CD4-positive, CD25-positive, alpha-beta regulatory T cell (primary cell): ENCODE measurements around the gene S100PBP. TPM values are rescaled to one million over a fixed set of nuclear protein-coding genes. Genes with fewer than 3 reads are reported as not detected.

Experiments
- ATAC-seq, 2 donors: fragments of 150-1000 bp; cut with Tn5 transposase; one replicate each; pipeline ENCODE4 v1.10.0; 2021; ENCODE audit warnings: low read depth in 2 of 2, moderate number of reproducible peaks in 2 of 2, moderate library complexity in 1 of 2
- DNase-seq, 3 donors: peaks; one replicate each; pipeline versions ENCODE4 v3.0.0 to v3.0.0-alpha.2; 2012 to 2022; ENCODE audit warnings: mixed read lengths in 1 of 3
- H3K27ac ChIP-seq: one replicate; pipeline ENCODE4 v1.7.0; 2013; ENCODE audit warnings: mild to moderate bottlenecking, low read length; ENCODE audit not compliant: insufficient read depth, poor library complexity, severe bottlenecking
- H3K27me3 ChIP-seq: one replicate; pipeline ENCODE4 v1.7.0; 2013; ENCODE audit warnings: low read length; ENCODE audit not compliant: control insufficient read depth, insufficient read depth
- H3K36me3 ChIP-seq: one replicate; pipeline ENCODE4 v1.7.0; 2013; ENCODE audit warnings: mild to moderate bottlenecking, low read length, moderate library complexity; ENCODE audit not compliant: control insufficient read depth, insufficient read depth
- H3K4me1 ChIP-seq: 2 replicates; pipeline ENCODE4 v1.7.0; 2013; ENCODE audit warnings: mild to moderate bottlenecking, low read length; ENCODE audit not compliant: insufficient read depth, control insufficient read depth, poor library complexity, severe bottlenecking
- H3K4me3 ChIP-seq: one replicate; pipeline ENCODE4 v1.7.0; 2013; ENCODE audit warnings: low read depth, mild to moderate bottlenecking, low read length, moderate library complexity
- H3K9me3 ChIP-seq, 2 experiments: 1 replicate in 1 of 2; 2 replicates in 1 of 2; pipeline ENCODE4 v1.7.0; 2013; ENCODE audit warnings: low read length in 2 of 2, mild to moderate bottlenecking in 1 of 2, moderate library complexity in 1 of 2; ENCODE audit not compliant: control insufficient read depth in 2 of 2
- H3K27ac Mint-ChIP-seq, 3 donors: one replicate each; pipeline ENCODE4 v1.8.0; 2020 to 2022; ENCODE audit warnings: mild to moderate bottlenecking in 3 of 3, mixed read lengths in 3 of 3, moderate library complexity in 2 of 3
- H3K27me3 Mint-ChIP-seq: one replicate; pipeline ENCODE4 v1.8.0; 2022; ENCODE audit warnings: mild to moderate bottlenecking, mixed read lengths
- H3K36me3 Mint-ChIP-seq: one replicate; pipeline ENCODE4 v1.8.0; 2020; ENCODE audit warnings: mixed read lengths
- H3K4me1 Mint-ChIP-seq, 4 donors: one replicate each; pipeline ENCODE4 v1.8.0; 2020 to 2022; ENCODE audit warnings: mixed read lengths in 4 of 4, mild to moderate bottlenecking in 1 of 4
- H3K4me3 Mint-ChIP-seq, 4 donors: one replicate each; pipeline ENCODE4 v1.8.0; 2020 to 2022; ENCODE audit warnings: mild to moderate bottlenecking in 4 of 4, mixed read lengths in 4 of 4, moderate library complexity in 3 of 4
- H3K9me3 Mint-ChIP-seq, 7 donors: one replicate each; pipeline ENCODE4 v1.8.0; 2020 to 2022; ENCODE audit warnings: mixed read lengths in 7 of 7, mild to moderate bottlenecking in 3 of 7, moderate library complexity in 2 of 7
- polyA plus RNA-seq, 4 donors: library from polyadenylated mRNA; unstranded; fragments of 300-500 nt; fragmentation: Illumina TruSeq; gene quantifications; one replicate each; pipeline ENCODE4 v1.2.3, GENCODE V29; 2021
- total RNA-seq: library from RNA; stranded (reverse); gene quantifications from one replicate; pipeline ENCODE4 v1.2.3, GENCODE V29; 2022

S100PBP gene
- total and polyA plus RNA-seq, 5 donors from 2014 or later, result 11.5 to 55.1 (median 12.3) TPM

- H3K9me3 ChIP-seq, result no peaks in the 10 kb centered on the region
- Mint-ChIP-seq H3K27ac (no peak overlapping the region), H3K36me3 (peaks cover 24% of the 10 kb centered on the region), H3K9me3 (peaks cover 0 to 2% (median 0%) of the 10 kb centered on the region in 7 donors), H3K27me3 (peaks cover 43% of the 10 kb centered on the region), H3K4me1 (peaks cover 0 to 27% (median 3%) of the 10 kb centered on the region in 4 donors), H3K4me3 (peak overlapping the region in 3 of 4 donors; percentile 23 to 80 (median 76))
- peaks cover 14% of the 10 kb centered on the region for H3K4me1 ChIP-seq
- H3K27me3 ChIP-seq, result peaks cover 14% of the 10 kb centered on the region
- H3K4me3 ChIP-seq, result no peak overlapping the region
- no peak for ATAC-seq
- H3K27ac ChIP-seq, result no peak overlapping the region
- no peak for DNase-seq
- H3K36me3 ChIP-seq, result no peaks in the 10 kb centered on the region
Measured at GRCh38 chr1:32869923-32870614, 52.6 kb downstream of the S100PBP start.

DNA sequence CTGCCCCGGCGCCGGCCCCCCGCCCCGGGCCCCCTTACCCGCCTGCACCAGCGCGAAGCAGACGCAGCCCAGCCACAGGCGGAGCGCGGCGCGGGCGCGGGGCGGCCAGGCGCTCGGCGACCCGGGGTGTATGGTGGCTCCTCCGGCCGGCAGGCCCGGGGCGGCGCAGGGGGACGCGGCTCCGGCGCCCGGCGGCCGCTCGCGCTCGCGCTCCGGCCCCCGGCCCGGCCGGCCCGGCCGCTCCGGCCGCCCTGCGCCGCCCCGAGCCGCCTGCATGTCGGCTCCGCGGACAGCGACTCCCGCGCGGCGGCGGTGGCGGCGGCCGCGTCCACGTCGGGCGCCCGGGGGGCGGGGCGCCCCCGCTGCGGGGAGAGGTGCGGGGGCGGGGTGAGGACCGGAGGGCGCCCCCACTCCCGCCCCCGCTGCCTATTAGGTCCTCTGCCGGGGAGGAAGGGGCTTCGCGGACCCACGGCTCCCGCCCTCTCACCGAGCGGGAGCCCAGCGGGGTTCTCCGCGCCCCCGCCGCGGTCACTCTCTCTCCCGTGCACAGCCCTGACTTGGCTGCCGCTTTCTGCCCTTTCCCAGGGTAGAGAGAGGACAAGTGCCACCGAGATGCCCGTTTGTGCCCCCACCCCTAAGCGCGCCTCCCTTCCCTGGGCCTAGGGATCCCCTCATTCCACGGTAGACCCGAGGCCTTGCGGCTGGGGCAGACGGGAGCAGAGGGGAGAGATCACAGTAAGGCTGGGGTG, 53.3 kb downstream of the S100PBP start, which contains the start of gene FNDC5:
Gene FNDC5, minus strand, starts transcription at position 298 of the 749 bp plus-strand sequence.
- H3K9me3 ChIP-seq, result no peaks in the 10 kb centered on the region
- no peak within 1 kb of the TSS for H3K27ac ChIP-seq
- H3K9me3 Mint-ChIP-seq, result peaks cover 0 to 2% (median 0%) of the 10 kb centered on the region in 7 donors
- ATAC-seq, result no peak
- DNase-seq, result no peak
- peak within 1 kb of the TSS in 3 of 4 donors; percentile 70 to 80 (median 76) for H3K4me3 Mint-ChIP-seq
- no peak within 1 kb of the TSS for H3K27ac Mint-ChIP-seq
- H3K4me1 ChIP-seq, result peaks cover 14% of the 10 kb centered on the region
- no peak within 1 kb of the TSS for H3K4me3 ChIP-seq
- H3K36me3 ChIP-seq, result no peaks in the 10 kb centered on the region
- H3K36me3 Mint-ChIP-seq, result peaks cover 24% of the 10 kb centered on the region
- H3K27me3 Mint-ChIP-seq, result peaks cover 46% of the 10 kb centered on the region
- peaks cover 0 to 27% (median 3%) of the 10 kb centered on the region in 4 donors for H3K4me1 Mint-ChIP-seq
- peaks cover 17% of the 10 kb centered on the region for H3K27me3 ChIP-seq

DNA sequence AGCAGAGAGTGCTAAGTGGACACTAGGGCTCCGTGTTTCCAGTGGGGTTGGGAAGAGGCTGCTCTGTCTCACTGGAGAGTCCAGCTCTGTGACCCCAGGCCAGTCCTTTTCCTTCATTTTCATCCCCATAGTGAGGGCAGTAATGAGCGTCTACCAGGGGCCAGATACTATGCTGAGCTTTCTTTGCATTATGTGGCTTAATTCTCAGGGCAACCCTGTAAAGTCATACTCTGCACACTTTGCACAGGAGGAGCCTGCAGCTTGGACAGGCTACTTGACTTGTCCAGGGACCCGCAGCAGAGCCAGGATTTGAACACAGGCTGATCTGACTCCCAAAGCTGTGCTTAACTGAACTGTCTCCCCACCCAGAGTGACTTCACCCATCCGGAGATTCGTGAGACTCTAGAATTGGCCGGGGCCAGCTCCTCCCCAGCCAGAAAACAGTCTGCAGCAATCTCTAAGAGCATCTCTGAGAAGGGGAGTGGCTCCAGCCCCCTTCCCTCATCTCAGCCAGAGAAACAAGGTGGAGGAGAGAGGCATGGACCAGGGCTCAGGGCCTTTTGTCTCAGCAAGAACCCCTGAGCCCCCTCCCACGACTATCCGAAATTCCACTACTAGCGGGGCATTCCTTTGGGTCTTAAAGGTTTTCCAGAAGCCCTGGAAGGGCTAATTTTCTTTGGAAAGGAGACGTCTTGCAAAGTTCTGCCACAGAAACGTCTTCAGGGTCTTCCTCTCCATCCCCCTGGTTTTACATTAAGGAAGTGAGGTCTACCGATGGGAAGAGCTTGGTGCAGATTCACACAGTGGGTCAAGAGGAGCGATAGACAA, 54.1 kb downstream of the S100PBP start:
- peaks cover 0 to 30% (median 3%) of the 10 kb centered on the region in 4 donors for H3K4me1 Mint-ChIP-seq
- peaks cover 14% of the 10 kb centered on the region for H3K4me1 ChIP-seq
- peak overlapping the region in 3 of 4 donors; percentile 53 to 70 (median 68) for H3K4me3 Mint-ChIP-seq
- no peaks in the 10 kb centered on the region for H3K36me3 ChIP-seq
- no peak overlapping the region for H3K27ac ChIP-seq
- peaks cover 0 to 2% (median 0%) of the 10 kb centered on the region in 7 donors for H3K9me3 Mint-ChIP-seq
- no peak overlapping the region for H3K27ac Mint-ChIP-seq
- H3K9me3 ChIP-seq, result no peaks in the 10 kb centered on the region
- H3K27me3 Mint-ChIP-seq, result peaks cover 54% of the 10 kb centered on the region
- peaks cover 21% of the 10 kb centered on the region for H3K36me3 Mint-ChIP-seq
- peaks cover 17% of the 10 kb centered on the region for H3K27me3 ChIP-seq
- peak in 1 of 3 donors; percentile 19 for DNase-seq
- H3K4me3 ChIP-seq, result no peak overlapping the region
- ATAC-seq, result no peak

GRCh38 chr1:32872192-32872460, 54.7 kb downstream of the S100PBP start:
- Mint-ChIP-seq H3K4me3 (no peak overlapping the region), H3K9me3 (peaks cover 0 to 2% (median 0%) of the 10 kb centered on the region in 7 donors), H3K27me3 (peaks cover 54% of the 10 kb centered on the region)

GRCh38 chr1:32873484-32873883, 56.0 kb downstream of the S100PBP start:
- H3K9me3 Mint-ChIP-seq, result peaks cover 0 to 2% (median 0%) of the 10 kb centered on the region in 7 donors
- no peak overlapping the region for H3K4me3 ChIP-seq
- peaks cover 9% of the 10 kb centered on the region for H3K36me3 Mint-ChIP-seq
- H3K27ac ChIP-seq, result no peak overlapping the region
- peaks cover 0 to 35% (median 3%) of the 10 kb centered on the region in 4 donors for H3K4me1 Mint-ChIP-seq
- H3K27ac Mint-ChIP-seq, result no peak overlapping the region
- H3K27me3 Mint-ChIP-seq, result peaks cover 60% of the 10 kb centered on the region
- DNase-seq (no peak), ATAC-seq (no peak)
- H3K9me3 ChIP-seq, result no peaks in the 10 kb centered on the region
- H3K4me1 ChIP-seq, result peaks cover 14% of the 10 kb centered on the region
- no peaks in the 10 kb centered on the region for H3K36me3 ChIP-seq
- peaks cover 17% of the 10 kb centered on the region for H3K27me3 ChIP-seq
- no peak overlapping the region for H3K4me3 Mint-ChIP-seq

More at GRCh38 chr1:32872192-32872460, 54.7 kb downstream of the S100PBP start:
- H3K9me3 ChIP-seq, result no peaks in the 10 kb centered on the region
- peaks cover 17% of the 10 kb centered on the region for H3K27me3 ChIP-seq
- no peak overlapping the region for H3K27ac ChIP-seq
- ATAC-seq (no peak), DNase-seq (no peak)
- Mint-ChIP-seq H3K27ac (no peak overlapping the region), H3K4me1 (peaks cover 0 to 33% (median 3%) of the 10 kb centered on the region in 4 donors), H3K36me3 (peaks cover 18% of the 10 kb centered on the region)
- peaks cover 14% of the 10 kb centered on the region for H3K4me1 ChIP-seq
- H3K4me3 ChIP-seq, result no peak overlapping the region
- no peaks in the 10 kb centered on the region for H3K36me3 ChIP-seq

- peaks cover 0 to 27% (median 3%) of the 10 kb centered on the region in 4 donors for H3K4me1 Mint-ChIP-seq
- H3K27me3 ChIP-seq, result peaks cover 17% of the 10 kb centered on the region
- no peaks in the 10 kb centered on the region for H3K9me3 ChIP-seq
- H3K4me1 ChIP-seq, result peaks cover 14% of the 10 kb centered on the region
- no peak overlapping the region for H3K4me3 Mint-ChIP-seq
- no peaks in the 10 kb centered on the region for H3K36me3 Mint-ChIP-seq
- no peaks in the 10 kb centered on the region for H3K9me3 Mint-ChIP-seq
- no peak overlapping the region for H3K27ac ChIP-seq
- no peak for ATAC-seq
- no peak overlapping the region for H3K4me3 ChIP-seq
- DNase-seq, result no peak
- peaks cover 51% of the 10 kb centered on the region for H3K27me3 Mint-ChIP-seq
- no peak overlapping the region for H3K27ac Mint-ChIP-seq
- no peaks in the 10 kb centered on the region for H3K36me3 ChIP-seq
Measured at GRCh38 chr1:32874860-32875752, 57.7 kb downstream of the S100PBP start.
